ENCODE data around the gene HUS1B. TPM values are rescaled to one million over a fixed set of nuclear protein-coding genes. Genes with fewer than 3 reads are reported as not detected.

The HUS1B gene
- total RNA-seq, 1 experiment from 2014 or later = 0.79 TPM

- CTCF ChIA-PET = no interaction called here
Observed at GRCh38 chr6:674956-675355, 18.1 kb upstream of the HUS1B start.

GRCh38 chr6:674406-674805 lies 17.5 kb upstream of the HUS1B start:
- Mint-ChIP-seq H3K9me3 (ENCODE audit: unreplicated experiment) (no peaks in the 10 kb centered on the region), H3K27ac (ENCODE audit: unreplicated experiment) (no peak overlapping the region), H3K27me3 (ENCODE audit: insufficient read depth, unreplicated experiment) (no peaks in the 10 kb centered on the region), H3K4me3 (ENCODE audit: unreplicated experiment) (no peak overlapping the region), H3K4me1 (ENCODE audit: low read depth, unreplicated experiment) (no peaks in the 10 kb centered on the region), H3K36me3 (ENCODE audit: insufficient read depth, unreplicated experiment) (no peaks in the 10 kb centered on the region)
- H3K4me3 ChIP-seq (ENCODE audit: low read depth, low read length) = no peak overlapping the region
- ChIA-PET POLR2A (no interaction called here), CTCF (no interaction called here)
- no peaks in the 10 kb centered on the region for H3K36me3 ChIP-seq (ENCODE audit: control insufficient read depth, insufficient read depth, low read length)
- H3K4me1 ChIP-seq = no peaks in the 10 kb centered on the region
- TF ChIP-seq CTCF (IDR thresholded peaks at IDR 0.05; ENCODE audit: insufficient read depth in 1 of 2, low read depth in 1 of 2, low read length in 1 of 2, severe bottlenecking in 1 of 2, unreplicated experiment in 1 of 2) = no peak
- DNase-seq = no peak
- intact Hi-C loops (cut with micrococcal nuclease; ENCODE audit: unreplicated experiment) = no loop called here
- no peaks in the 10 kb centered on the region for H3K9me3 ChIP-seq
- no TSS peak for BruUV-seq (replicated peaks)
- no peaks in the 10 kb centered on the region for H3K27me3 ChIP-seq (replicated peaks; ENCODE audit: control insufficient read depth, insufficient read depth, low read length)

More at GRCh38 chr6:674956-675355, 18.1 kb upstream of the HUS1B start:
- DNase-seq = no peak
- H3K4me3 ChIP-seq (ENCODE audit: low read depth, low read length) = no peak overlapping the region
- TF ChIP-seq CTCF (IDR thresholded peaks at IDR 0.05; ENCODE audit: insufficient read depth in 1 of 2, low read depth in 1 of 2, low read length in 1 of 2, severe bottlenecking in 1 of 2, unreplicated experiment in 1 of 2) = no peak
- Mint-ChIP-seq H3K36me3 (ENCODE audit: insufficient read depth, unreplicated experiment) (no peaks in the 10 kb centered on the region), H3K4me3 (ENCODE audit: unreplicated experiment) (no peak overlapping the region), H3K4me1 (ENCODE audit: low read depth, unreplicated experiment) (no peaks in the 10 kb centered on the region), H3K27me3 (ENCODE audit: insufficient read depth, unreplicated experiment) (no peaks in the 10 kb centered on the region), H3K27ac (ENCODE audit: unreplicated experiment) (peak overlapping the region; percentile 10), H3K9me3 (ENCODE audit: unreplicated experiment) (no peaks in the 10 kb centered on the region)
- no TSS peak for BruUV-seq (replicated peaks)
- intact Hi-C loops (cut with micrococcal nuclease; ENCODE audit: unreplicated experiment) = no loop called here
- H3K4me1 ChIP-seq = no peaks in the 10 kb centered on the region
- no peaks in the 10 kb centered on the region for H3K27me3 ChIP-seq (replicated peaks; ENCODE audit: control insufficient read depth, insufficient read depth, low read length)
- H3K36me3 ChIP-seq (ENCODE audit: control insufficient read depth, insufficient read depth, low read length) = no peaks in the 10 kb centered on the region
- no peaks in the 10 kb centered on the region for H3K9me3 ChIP-seq
- POLR2A ChIA-PET = no interaction called here

DNA sequence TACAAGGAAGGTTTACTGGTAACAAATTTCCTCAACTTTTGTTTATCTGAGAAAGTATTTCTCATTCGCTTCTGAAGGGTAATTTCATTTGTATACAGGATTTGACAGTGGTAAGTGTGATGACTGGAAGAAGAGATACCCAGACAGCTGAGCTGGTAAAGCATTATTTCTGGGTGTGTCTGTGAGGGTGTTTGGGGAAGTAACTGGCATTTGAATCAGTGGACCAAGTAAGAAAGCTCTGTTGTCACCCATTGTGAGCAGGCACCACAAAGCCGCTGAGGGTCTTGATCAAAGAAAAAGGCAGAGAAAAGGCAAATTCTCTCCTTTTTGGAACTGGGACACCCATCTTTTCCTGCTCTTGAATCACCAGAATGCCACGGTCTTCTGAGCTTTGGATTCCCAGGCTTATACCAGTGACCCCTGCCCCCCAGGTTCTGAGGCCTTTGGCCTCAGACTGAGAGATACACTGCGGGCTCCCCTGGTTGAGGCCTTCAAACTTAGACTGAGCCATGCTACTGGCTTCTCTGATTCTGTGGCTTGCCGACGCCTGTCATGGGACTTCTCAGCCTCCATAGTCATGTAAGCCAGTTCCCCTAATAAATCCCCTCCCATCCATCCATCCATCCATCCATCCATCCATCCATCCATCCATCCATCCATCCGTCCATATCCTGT lies 10.5 kb upstream of the HUS1B start:
- Mint-ChIP-seq H3K4me3 (ENCODE audit: unreplicated experiment) (no peak overlapping the region), H3K27ac (ENCODE audit: unreplicated experiment) (no peak overlapping the region), H3K36me3 (ENCODE audit: insufficient read depth, unreplicated experiment) (no peaks in the 10 kb centered on the region), H3K4me1 (ENCODE audit: low read depth, unreplicated experiment) (peaks cover 11% of the 10 kb centered on the region), H3K27me3 (ENCODE audit: insufficient read depth, unreplicated experiment) (no peaks in the 10 kb centered on the region), H3K9me3 (ENCODE audit: unreplicated experiment) (peaks cover 9% of the 10 kb centered on the region)
- no peak for TF ChIP-seq CTCF (IDR thresholded peaks at IDR 0.05; ENCODE audit: insufficient read depth in 1 of 2, low read depth in 1 of 2, low read length in 1 of 2, severe bottlenecking in 1 of 2, unreplicated experiment in 1 of 2)
- Histone ChIP-seq H3K27me3 (replicated peaks; ENCODE audit: control insufficient read depth, insufficient read depth, low read length) (no peaks in the 10 kb centered on the region), H3K36me3 (ENCODE audit: control insufficient read depth, insufficient read depth, low read length) (no peaks in the 10 kb centered on the region), H3K9me3 (no peaks in the 10 kb centered on the region), H3K4me3 (ENCODE audit: low read depth, low read length) (no peak overlapping the region), H3K4me1 (no peaks in the 10 kb centered on the region)
- CTCF ChIA-PET = no interaction called here
- no TSS peak for BruUV-seq (replicated peaks)
- POLR2A ChIA-PET = no interaction called here
- DNase-seq = no peak
- intact Hi-C loops (cut with micrococcal nuclease; ENCODE audit: unreplicated experiment) = no loop called here

Data from Caco-2 (cell line).